Choroid plexus epithelial cell (primary cell): ENCODE data around the gene SMNDC1.
A peak's percentile ranks its signal among the peaks of the same experiment; 100 is the strongest.
"Not testable (repeated sequence)": the region's sequence is repeated elsewhere in the genome, so short reads cannot be mapped to it uniquely, and the experiment has no call there.

Experiments used
- DNase-seq: peaks from one replicate; pipeline ENCODE4 v3.0.0-alpha.2; 2010; ENCODE audit warnings: low read depth
- H3K4me3 ChIP-seq: 2 replicates; pipeline ENCODE4 v1.5.1; 2011; ENCODE audit warnings: low read depth, mild to moderate bottlenecking, control low read depth, low read length, moderate library complexity
- TF ChIP-seq, protein P1 (sequence below): conservative IDR thresholded peaks from 2 replicates; pipeline ENCODE4 v1.5.1; 2011; ENCODE audit warnings: low read depth, mild to moderate bottlenecking, control low read depth, inconsistent platforms, low read length, moderate library complexity

Gene SMNDC1

DNA sequence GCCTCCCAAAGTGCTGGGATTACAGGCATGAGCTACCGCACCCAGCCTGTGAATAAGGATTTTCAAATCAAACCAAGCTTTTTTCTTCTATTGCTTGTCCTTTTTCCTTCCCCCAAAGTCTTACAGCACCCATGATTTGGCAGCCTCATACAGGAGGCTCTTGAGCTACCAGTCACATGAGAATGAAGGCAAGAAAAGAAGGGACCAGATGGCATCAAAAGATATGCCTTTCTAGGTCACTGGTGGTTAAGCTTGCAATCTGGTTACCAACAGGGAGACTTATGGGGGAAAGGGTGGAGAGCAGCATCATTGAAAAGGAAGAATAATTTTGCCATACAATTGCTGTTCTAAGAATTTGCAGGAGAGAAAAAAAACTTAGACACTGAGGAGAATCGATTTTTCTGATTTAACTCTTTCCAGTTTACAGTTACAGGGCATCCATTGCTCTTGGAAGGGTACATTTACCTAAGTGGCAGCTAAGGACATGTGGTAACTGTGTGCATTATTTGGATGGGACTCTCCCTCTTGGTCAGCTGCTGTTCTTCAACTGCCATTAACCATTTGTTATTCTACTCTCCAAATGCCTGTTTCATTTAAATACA, 29.5 kb downstream of the SMNDC1 start:
- no peak overlapping the region for H3K4me3 ChIP-seq
- TF ChIP-seq, protein P1, sequence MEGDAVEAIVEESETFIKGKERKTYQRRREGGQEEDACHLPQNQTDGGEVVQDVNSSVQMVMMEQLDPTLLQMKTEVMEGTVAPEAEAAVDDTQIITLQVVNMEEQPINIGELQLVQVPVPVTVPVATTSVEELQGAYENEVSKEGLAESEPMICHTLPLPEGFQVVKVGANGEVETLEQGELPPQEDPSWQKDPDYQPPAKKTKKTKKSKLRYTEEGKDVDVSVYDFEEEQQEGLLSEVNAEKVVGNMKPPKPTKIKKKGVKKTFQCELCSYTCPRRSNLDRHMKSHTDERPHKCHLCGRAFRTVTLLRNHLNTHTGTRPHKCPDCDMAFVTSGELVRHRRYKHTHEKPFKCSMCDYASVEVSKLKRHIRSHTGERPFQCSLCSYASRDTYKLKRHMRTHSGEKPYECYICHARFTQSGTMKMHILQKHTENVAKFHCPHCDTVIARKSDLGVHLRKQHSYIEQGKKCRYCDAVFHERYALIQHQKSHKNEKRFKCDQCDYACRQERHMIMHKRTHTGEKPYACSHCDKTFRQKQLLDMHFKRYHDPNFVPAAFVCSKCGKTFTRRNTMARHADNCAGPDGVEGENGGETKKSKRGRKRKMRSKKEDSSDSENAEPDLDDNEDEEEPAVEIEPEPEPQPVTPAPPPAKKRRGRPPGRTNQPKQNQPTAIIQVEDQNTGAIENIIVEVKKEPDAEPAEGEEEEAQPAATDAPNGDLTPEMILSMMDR = no peak
- DNase-seq = no peak

DNA sequence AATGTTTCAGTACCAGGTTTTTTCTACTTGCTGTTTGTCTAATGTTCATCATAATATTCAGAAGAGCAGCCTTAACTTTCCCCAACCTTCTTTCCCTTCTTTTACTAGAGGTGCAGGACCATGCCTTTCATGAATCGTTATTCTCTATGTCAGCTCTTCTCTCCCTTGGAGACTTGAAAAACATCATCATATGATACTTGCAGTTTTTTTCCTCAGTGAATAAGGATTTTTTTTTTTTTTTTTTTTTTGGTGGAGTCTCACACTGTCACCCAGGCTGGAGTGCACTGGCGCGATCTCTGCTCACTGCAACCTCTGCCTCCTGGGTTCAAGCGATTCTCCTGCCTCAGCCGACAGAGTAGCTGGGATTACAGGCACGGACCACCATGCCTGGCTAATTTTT, 30.1 kb downstream of the SMNDC1 start:
- DNase-seq = peak; percentile 23
- no peak overlapping the region for H3K4me3 ChIP-seq
- TF ChIP-seq, protein P1 = no peak

DNA sequence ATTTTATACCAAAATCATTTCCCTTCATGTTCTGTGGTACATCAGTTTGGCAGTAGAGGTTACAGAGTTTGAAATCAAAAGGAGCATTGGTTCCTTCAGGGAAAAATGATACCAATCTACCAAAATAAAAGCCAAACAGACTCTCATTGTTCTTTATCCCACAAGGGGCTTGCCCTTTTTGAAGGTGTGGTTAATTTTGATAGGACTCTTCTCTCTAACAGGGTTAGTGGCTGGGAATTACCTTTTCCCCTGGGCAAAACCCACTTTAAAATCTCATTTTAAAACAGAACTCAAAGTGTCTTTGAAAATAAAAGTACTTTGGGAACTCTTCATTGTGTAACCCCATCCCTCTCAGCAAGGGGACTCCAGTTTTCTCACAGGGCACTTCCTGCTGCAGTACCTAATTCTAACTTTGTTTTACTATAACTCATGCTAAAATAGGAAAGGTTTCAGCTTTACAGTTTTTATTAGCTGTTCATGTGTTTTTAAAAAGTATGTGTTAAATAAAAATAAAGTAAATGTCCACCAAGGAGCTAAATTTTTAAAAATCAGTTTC, 30.6 kb downstream of the SMNDC1 start:
- TF ChIP-seq, protein P1 = no peak
- H3K4me3 ChIP-seq = no peak overlapping the region
- DNase-seq = no peak

DNA sequence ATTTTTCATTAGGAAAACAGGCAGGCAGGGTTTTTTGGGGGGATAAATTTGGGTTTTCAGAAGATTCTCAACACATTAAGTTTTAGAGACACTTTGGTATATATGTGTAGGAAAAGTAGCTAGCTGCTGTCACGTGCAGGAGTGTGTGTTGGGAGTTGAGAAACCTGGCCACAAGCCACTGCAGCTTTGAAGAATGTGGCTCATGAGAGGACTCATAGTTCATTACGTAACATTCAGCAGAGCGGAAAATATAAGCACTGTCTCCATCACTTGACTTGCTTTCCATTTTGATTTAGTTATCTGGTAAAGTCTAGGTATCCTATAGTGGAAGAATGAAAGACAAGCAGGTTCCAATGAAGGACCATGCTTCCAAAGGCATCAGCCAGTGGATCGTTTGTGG, 31.2 kb downstream of the SMNDC1 start:
- TF ChIP-seq, protein P1 = no peak
- no peak overlapping the region for H3K4me3 ChIP-seq
- peak; percentile 94 for DNase-seq

DNA sequence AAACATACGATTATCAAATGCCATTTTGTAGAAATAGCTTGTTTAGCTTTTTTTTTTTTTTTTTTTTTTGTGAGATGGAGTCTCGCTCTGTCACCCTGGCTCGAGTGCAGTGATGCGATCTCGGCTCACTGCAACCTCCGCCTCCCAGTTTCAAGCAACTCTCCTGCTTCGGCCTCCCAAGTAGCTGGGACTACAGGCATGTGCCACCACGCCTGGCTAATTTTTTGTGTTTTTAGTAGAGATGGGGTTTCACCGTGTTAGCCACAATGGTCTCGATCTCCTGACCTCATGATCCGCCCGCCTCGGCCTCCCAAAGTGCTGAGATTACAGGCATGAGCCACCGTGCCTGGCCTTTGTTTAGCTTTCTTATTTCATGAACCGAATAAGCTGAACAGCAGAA, 31.7 kb downstream of the SMNDC1 start:
- DNase-seq, H3K4me3 ChIP-seq: not testable (repeated sequence)

DNA sequence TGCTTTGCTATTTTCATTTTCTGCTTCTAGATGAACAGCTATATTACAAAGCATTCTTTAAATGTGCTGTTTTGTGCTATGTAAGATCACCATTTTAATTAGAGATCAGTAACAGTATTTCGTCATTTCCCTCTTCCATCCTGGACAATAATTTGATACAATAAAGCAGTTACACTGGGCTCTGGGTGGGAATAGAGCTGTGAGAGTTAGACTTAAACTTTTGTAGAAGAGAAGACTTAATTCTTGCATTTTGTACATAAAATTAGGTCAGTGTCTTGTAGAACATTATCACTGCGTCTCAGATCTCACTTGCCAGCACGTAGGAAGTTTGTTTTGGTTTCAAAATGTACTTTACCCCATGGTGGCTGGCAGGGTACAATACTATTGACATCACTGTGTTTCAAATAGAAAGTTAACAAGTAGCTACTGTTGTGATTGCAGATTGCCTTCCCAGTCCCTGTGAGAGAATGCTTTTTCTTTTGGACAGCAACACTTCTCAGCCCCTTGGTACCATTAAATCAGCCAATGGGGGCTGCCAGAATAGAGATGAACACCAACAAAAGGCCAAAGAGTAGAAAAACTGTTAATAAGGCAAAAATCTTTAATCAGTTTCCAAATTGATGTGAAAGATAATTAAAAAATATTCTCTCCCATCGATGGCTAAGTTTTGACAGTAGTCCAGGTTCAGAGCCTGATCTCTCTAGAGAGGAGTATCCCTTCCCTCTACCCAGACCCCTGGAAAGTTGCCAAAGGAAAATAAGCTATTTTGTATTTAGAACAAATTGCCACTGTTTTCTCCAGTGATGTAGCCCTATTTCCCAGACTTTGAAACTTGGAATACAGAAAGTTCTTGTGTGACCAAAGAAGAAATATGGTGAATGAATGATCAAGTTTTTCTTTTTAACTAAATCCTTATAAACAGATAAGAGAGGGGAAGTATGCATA, 35.1 kb downstream of the SMNDC1 start:
- TF ChIP-seq, protein P1 = no peak
- DNase-seq = peak; percentile 66
- H3K4me3 ChIP-seq = peak overlapping the region; percentile 11

DNA sequence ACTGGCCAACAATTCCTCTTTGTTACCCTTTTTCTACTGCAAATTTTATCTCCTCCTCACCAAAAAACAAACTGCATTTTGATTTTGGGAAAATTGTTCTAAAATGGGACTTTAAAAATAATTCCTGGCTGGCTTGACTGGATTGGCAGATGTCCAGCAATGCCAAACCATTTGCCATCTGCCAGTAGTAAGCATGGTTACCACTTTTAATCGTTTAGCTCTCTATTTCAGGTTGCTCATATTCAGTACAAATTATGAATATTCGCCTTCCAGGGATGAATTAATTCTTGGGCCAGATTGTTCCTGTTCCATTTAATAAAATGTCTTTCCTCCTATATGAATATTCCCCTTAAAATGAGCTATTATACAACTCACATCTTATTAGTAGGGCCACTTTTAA, 35.7 kb downstream of the SMNDC1 start:
- H3K4me3 ChIP-seq = no peak overlapping the region
- TF ChIP-seq, protein P1 = no peak

More for the DNA sequence above, 35.7 kb downstream of the SMNDC1 start:
- DNase-seq = no peak
